Activated CD4-positive, alpha-beta memory T cell treated with anti-CD3 and anti-CD28 coated beads, Interleukin-2, amount 10 ng/mL, durations not matched to agents 7 days and 5 days (primary cell): ENCODE data around the gene SFTPB. TPM values are rescaled to one million over a fixed set of nuclear protein-coding genes. Genes with fewer than 3 reads are reported as not detected.
"Not testable (repeated sequence)": the region's sequence is repeated elsewhere in the genome, so short reads cannot be mapped to it uniquely, and the experiment has no call there.

Experiments
- CTCF ChIA-PET: fragments of 350-600 bp; sonication (Branson Sonifier 250); formaldehyde crosslinking; loops from one replicate; lab custom pipeline; 2021; ENCODE audit warnings: antibody characterized with exemption, inconsistent platforms; lab: Charles Lee
- POLR2A ChIA-PET: fragments of 350-600 bp; sonication (Branson Sonifier 250); formaldehyde crosslinking; loops from one replicate; lab custom pipeline; 2021; ENCODE audit warnings: antibody characterized with exemption; lab: Charles Lee
- DNase-seq: peaks from one replicate; pipeline ENCODE4 v3.0.0-alpha.2; 2020
- H3K27ac Mint-ChIP-seq: one replicate; pipeline ENCODE4 v1.8.0; 2021; ENCODE audit warnings: mild to moderate bottlenecking, mixed read lengths
- H3K27me3 Mint-ChIP-seq: one replicate; pipeline ENCODE4 v1.8.0; 2021; ENCODE audit warnings: mixed read lengths
- H3K36me3 Mint-ChIP-seq: one replicate; pipeline ENCODE4 v1.8.0; 2021; ENCODE audit warnings: low read depth, mixed read lengths
- H3K4me1 Mint-ChIP-seq: one replicate; pipeline ENCODE4 v1.8.0; 2021; ENCODE audit warnings: mixed read lengths
- H3K4me3 Mint-ChIP-seq: one replicate; pipeline ENCODE4 v1.8.0; 2021; ENCODE audit warnings: mild to moderate bottlenecking, mixed read lengths
- H3K9me3 Mint-ChIP-seq: one replicate; pipeline ENCODE4 v1.8.0; 2021; ENCODE audit warnings: mixed read lengths
- total RNA-seq, 2 experiments: library from RNA; stranded (reverse); gene quantifications; one replicate each; pipeline ENCODE4 v1.2.3, GENCODE V29; 2021

SFTPB gene
- total RNA-seq, result not detected

- ChIA-PET CTCF (interaction anchor here (1.7 kb wide), 1 partner anchor 31 kb away, joined by 6 read pairs; no protein-coding TSS in a partner anchor), POLR2A (interaction anchor here (1.3 kb wide), 1 partner anchor 37 kb away, joined by 4 read pairs; no protein-coding TSS in a partner anchor)
- H3K27ac Mint-ChIP-seq, result no peak within 1 kb of the TSS
These were observed at the start of gene SFTPB for GRCh38 chr2:85668009-85668856. TSS of gene SFTPB (minus strand) at chr2:85668199. CDS start at chr2:85668183, 16 bp downstream.

GRCh38 chr2:85717308-85718008 lies 49.5 kb upstream of the SFTPB start:
- H3K36me3 Mint-ChIP-seq, result peaks cover 2% of the 10 kb centered on the region
- DNase-seq, result no peak

More at GRCh38 chr2:85668009-85668856, at the start of gene SFTPB:
- Mint-ChIP-seq H3K9me3 (no peaks in the 10 kb centered on the region), H3K36me3 (no peaks in the 10 kb centered on the region), H3K4me1 (peaks cover 2% of the 10 kb centered on the region), H3K27me3 (peaks cover 5% of the 10 kb centered on the region), H3K4me3 (no peak within 1 kb of the TSS)
- no peak for DNase-seq

GRCh38 chr2:85716346-85716914 lies 48.4 kb upstream of the SFTPB start:
- no peak for DNase-seq
- peaks cover 5% of the 10 kb centered on the region for H3K9me3 Mint-ChIP-seq
- ChIA-PET POLR2A (no interaction called here), CTCF (interaction anchor here (2.0 kb wide), 1 partner anchor 12 kb away, joined by 7 read pairs; no protein-coding TSS in a partner anchor)
- peaks cover 2% of the 10 kb centered on the region for H3K36me3 Mint-ChIP-seq
- H3K27me3 Mint-ChIP-seq, result peaks cover 12% of the 10 kb centered on the region
- H3K4me1 Mint-ChIP-seq, result peaks cover 31% of the 10 kb centered on the region
- H3K27ac Mint-ChIP-seq, result no peak overlapping the region
- no peak overlapping the region for H3K4me3 Mint-ChIP-seq

More at GRCh38 chr2:85717308-85718008, 49.5 kb upstream of the SFTPB start:
- H3K27ac Mint-ChIP-seq, result no peak overlapping the region
- H3K27me3 Mint-ChIP-seq, result peaks cover 12% of the 10 kb centered on the region
- peaks cover 5% of the 10 kb centered on the region for H3K9me3 Mint-ChIP-seq
- no peak overlapping the region for H3K4me3 Mint-ChIP-seq
- H3K4me1 Mint-ChIP-seq, result peaks cover 31% of the 10 kb centered on the region
- CTCF ChIA-PET, result interaction anchor here (1.2 to 2.0 kb wide), 2 partner anchors 11 to 97 kb away, joined by 3 to 7 read pairs; no protein-coding TSS in a partner anchor
- POLR2A ChIA-PET, result no interaction called here

GRCh38 chr2:85714841-85715240 lies 46.8 kb upstream of the SFTPB start:
- H3K36me3 Mint-ChIP-seq, result no peaks in the 10 kb centered on the region
- ChIA-PET CTCF (interaction anchor here (0.6 to 2.4 kb wide), 9 partner anchors 10 to 264 kb away, joined by 3 to 12 read pairs (median 6); no protein-coding TSS in a partner anchor), POLR2A (interaction anchor here (0.7 kb wide), 1 partner anchor 296 kb away, joined by 3 read pairs; the partner anchor contains the start of gene SH2D6)
- peak overlapping the region; percentile 59 for H3K27ac Mint-ChIP-seq
- no peak overlapping the region for H3K4me3 Mint-ChIP-seq
- peaks cover 4% of the 10 kb centered on the region for H3K27me3 Mint-ChIP-seq
- DNase-seq, result no peak
- peaks cover 42% of the 10 kb centered on the region for H3K4me1 Mint-ChIP-seq
- no peaks in the 10 kb centered on the region for H3K9me3 Mint-ChIP-seq

GRCh38 chr2:85714421-85714820 lies 46.4 kb upstream of the SFTPB start:
- not testable (repeated sequence) for H3K27me3 Mint-ChIP-seq, H3K4me3 Mint-ChIP-seq

GRCh38 chr2:85713836-85714235 lies 45.8 kb upstream of the SFTPB start:
- no peak for DNase-seq
- CTCF ChIA-PET, result interaction anchor here (1.1 to 2.8 kb wide), 6 partner anchors 9 to 77 kb away, joined by 3 to 12 read pairs (median 7); no protein-coding TSS in a partner anchor
- Mint-ChIP-seq H3K4me3 (no peak overlapping the region), H3K27ac (peak overlapping the region; percentile 52), H3K36me3 (no peaks in the 10 kb centered on the region), H3K27me3 (peaks cover 6% of the 10 kb centered on the region), H3K4me1 (peaks cover 50% of the 10 kb centered on the region), H3K9me3 (no peaks in the 10 kb centered on the region)
- POLR2A ChIA-PET, result interaction anchor here (1.2 to 1.6 kb wide), 2 partner anchors 9 to 17 kb away, joined by 3 to 5 read pairs; no protein-coding TSS in a partner anchor

More at GRCh38 chr2:85714421-85714820, 46.4 kb upstream of the SFTPB start:
- H3K9me3 Mint-ChIP-seq, DNase-seq, H3K36me3 Mint-ChIP-seq: not testable (repeated sequence)
- Mint-ChIP-seq H3K27ac (peak overlapping the region; percentile 59), H3K4me1 (peaks cover 46% of the 10 kb centered on the region)
- CTCF ChIA-PET, result interaction anchor here (0.6 to 2.8 kb wide), 9 partner anchors 9 to 263 kb away, joined by 3 to 12 read pairs (median 6); no protein-coding TSS in a partner anchor
- POLR2A ChIA-PET, result interaction anchor here (1.2 kb wide), 1 partner anchor 18 kb away, joined by 3 read pairs; no protein-coding TSS in a partner anchor

- H3K4me3 Mint-ChIP-seq, result no peak overlapping the region
- POLR2A ChIA-PET, result interaction anchor here (1.2 to 1.6 kb wide), 2 partner anchors 8 to 16 kb away, joined by 3 to 5 read pairs; no protein-coding TSS in a partner anchor
- peaks cover 54% of the 10 kb centered on the region for H3K4me1 Mint-ChIP-seq
These were observed 45.0 kb upstream of the SFTPB start for GRCh38 chr2:85712849-85713612.

GRCh38 chr2:85712336-85712735 lies 44.3 kb upstream of the SFTPB start:
- no peak overlapping the region for H3K4me3 Mint-ChIP-seq
- no peaks in the 10 kb centered on the region for H3K36me3 Mint-ChIP-seq
- H3K9me3 Mint-ChIP-seq, result no peaks in the 10 kb centered on the region
- peaks cover 7% of the 10 kb centered on the region for H3K27me3 Mint-ChIP-seq
- ChIA-PET POLR2A (no interaction called here), CTCF (interaction anchor here (0.9 to 2.8 kb wide), 7 partner anchors 12 to 75 kb away, joined by 3 to 11 read pairs (median 4); no protein-coding TSS in a partner anchor)
- peaks cover 61% of the 10 kb centered on the region for H3K4me1 Mint-ChIP-seq
- no peak overlapping the region for H3K27ac Mint-ChIP-seq
- DNase-seq, result no peak

More at GRCh38 chr2:85712849-85713612, 45.0 kb upstream of the SFTPB start:
- H3K36me3 Mint-ChIP-seq, result no peaks in the 10 kb centered on the region
- H3K27ac Mint-ChIP-seq, result no peak overlapping the region
- peak; percentile 9 for DNase-seq
- no peaks in the 10 kb centered on the region for H3K9me3 Mint-ChIP-seq
- H3K27me3 Mint-ChIP-seq, result peaks cover 9% of the 10 kb centered on the region
- CTCF ChIA-PET, result interaction anchor here (1.0 to 2.8 kb wide), 7 partner anchors 12 to 76 kb away, joined by 3 to 11 read pairs (median 5); no protein-coding TSS in a partner anchor

GRCh38 chr2:85711578-85712060 lies 43.6 kb upstream of the SFTPB start:
- Mint-ChIP-seq H3K27ac (no peak overlapping the region), H3K4me1 (peaks cover 68% of the 10 kb centered on the region), H3K4me3 (no peak overlapping the region), H3K9me3 (no peaks in the 10 kb centered on the region), H3K36me3 (no peaks in the 10 kb centered on the region), H3K27me3 (peaks cover 5% of the 10 kb centered on the region)
- POLR2A ChIA-PET, result no interaction called here
- no peak for DNase-seq
- CTCF ChIA-PET, result interaction anchor here (0.9 to 2.8 kb wide), 4 partner anchors 17 to 75 kb away, joined by 3 to 11 read pairs (median 4); no protein-coding TSS in a partner anchor

GRCh38 chr2:85710687-85711577 lies 42.9 kb upstream of the SFTPB start:
- no peak for DNase-seq
- Mint-ChIP-seq H3K27me3 (peaks cover 5% of the 10 kb centered on the region), H3K36me3 (no peaks in the 10 kb centered on the region), H3K9me3 (no peaks in the 10 kb centered on the region), H3K4me1 (peaks cover 69% of the 10 kb centered on the region), H3K4me3 (no peak overlapping the region), H3K27ac (no peak overlapping the region)
- ChIA-PET POLR2A (interaction anchor here (8.3 kb wide), 1 partner anchor 30 kb away, joined by 99 read pairs; no protein-coding TSS in a partner anchor), CTCF (interaction anchor here (0.9 to 8.9 kb wide), 7 partner anchors 9 to 101 kb away, joined by 3 to 135 read pairs (median 3); no protein-coding TSS in a partner anchor)
